Activated naive CD8-positive, alpha-beta T cell treated with anti-CD3 and anti-CD28 coated beads, Interleukin-2, amount 50 U/mL, for 24 hours (primary cell): ENCODE measurements around the gene JAKMIP2.
"Not testable (repeated sequence)": the region's sequence is repeated elsewhere in the genome, so short reads cannot be mapped to it uniquely, and the experiment has no call there.

Experiments
- ATAC-seq: fragments of 150-1000 bp; cut with Tn5 transposase; one replicate; pipeline ENCODE4 v1.10.0; 2021
- DNase-seq: peaks from one replicate; pipeline ENCODE4 v3.0.0; 2021
- H3K27ac Mint-ChIP-seq: one replicate; pipeline ENCODE4 v1.8.0; 2021; ENCODE audit warnings: mild to moderate bottlenecking, mixed read lengths
- H3K27me3 Mint-ChIP-seq: one replicate; pipeline ENCODE4 v1.8.0; 2021; ENCODE audit warnings: mixed read lengths
- H3K36me3 Mint-ChIP-seq: one replicate; pipeline ENCODE4 v1.8.0; 2021; ENCODE audit warnings: low read depth, mixed read lengths
- H3K4me1 Mint-ChIP-seq: one replicate; pipeline ENCODE4 v1.8.0; 2021; ENCODE audit warnings: mixed read lengths
- H3K4me3 Mint-ChIP-seq: one replicate; pipeline ENCODE4 v1.8.0; 2021; ENCODE audit warnings: mild to moderate bottlenecking, moderate library complexity, mixed read lengths
- H3K9me3 Mint-ChIP-seq: one replicate; pipeline ENCODE4 v1.8.0; 2021; ENCODE audit warnings: mixed read lengths

The JAKMIP2 gene

DNA sequence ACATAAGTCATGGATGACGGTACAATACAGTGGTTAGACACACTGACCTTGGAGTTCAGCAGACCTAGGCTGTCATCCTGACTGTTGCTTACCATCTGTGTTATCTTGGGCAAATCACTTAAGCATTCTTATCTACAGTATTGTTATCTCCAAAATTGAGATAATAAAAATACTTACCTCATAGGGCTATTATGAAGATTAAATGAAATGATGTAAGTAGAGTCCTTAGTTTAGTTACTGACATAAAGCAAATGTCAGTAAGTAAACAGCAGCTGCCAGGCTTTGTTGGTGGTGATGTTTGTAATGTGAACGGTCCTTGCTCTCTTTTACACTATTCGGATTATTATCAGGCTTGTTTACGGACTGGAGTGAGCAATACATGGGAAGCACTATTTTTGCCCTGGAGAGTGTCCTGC is 165.3 kb downstream of the JAKMIP2 start:
- ATAC-seq = no peak
- no peak overlapping the region for H3K4me3 Mint-ChIP-seq
- H3K9me3 Mint-ChIP-seq = no peaks in the 10 kb centered on the region
- peaks cover 15% of the 10 kb centered on the region for H3K36me3 Mint-ChIP-seq
- no peak overlapping the region for H3K27ac Mint-ChIP-seq
- peaks cover 3% of the 10 kb centered on the region for H3K4me1 Mint-ChIP-seq
- DNase-seq = no peak
- no peaks in the 10 kb centered on the region for H3K27me3 Mint-ChIP-seq

DNA sequence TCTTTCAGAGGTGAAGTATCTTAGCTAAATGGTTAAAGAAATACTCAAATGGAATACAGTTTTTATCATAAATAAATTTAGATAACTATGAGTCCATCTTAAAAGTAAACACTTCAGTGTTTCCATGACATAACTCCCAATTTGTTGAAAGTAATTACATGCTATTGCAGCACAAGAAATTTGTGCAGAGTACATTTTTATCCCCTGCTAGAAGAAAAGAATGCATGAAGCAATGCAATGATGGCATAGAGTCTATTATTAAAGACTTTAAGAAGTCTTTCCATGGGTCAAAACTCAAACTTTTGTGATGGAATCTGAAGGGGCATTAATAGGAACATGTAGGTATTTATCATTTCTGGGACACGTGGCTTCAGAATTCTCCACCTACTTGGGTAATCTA is 166.1 kb downstream of the JAKMIP2 start:
- H3K9me3 Mint-ChIP-seq = no peaks in the 10 kb centered on the region
- peaks cover 21% of the 10 kb centered on the region for H3K36me3 Mint-ChIP-seq
- no peaks in the 10 kb centered on the region for H3K27me3 Mint-ChIP-seq
- H3K27ac Mint-ChIP-seq = no peak overlapping the region
- H3K4me3 Mint-ChIP-seq = no peak overlapping the region
- no peak for DNase-seq
- H3K4me1 Mint-ChIP-seq = peaks cover 3% of the 10 kb centered on the region
- ATAC-seq = no peak

DNA sequence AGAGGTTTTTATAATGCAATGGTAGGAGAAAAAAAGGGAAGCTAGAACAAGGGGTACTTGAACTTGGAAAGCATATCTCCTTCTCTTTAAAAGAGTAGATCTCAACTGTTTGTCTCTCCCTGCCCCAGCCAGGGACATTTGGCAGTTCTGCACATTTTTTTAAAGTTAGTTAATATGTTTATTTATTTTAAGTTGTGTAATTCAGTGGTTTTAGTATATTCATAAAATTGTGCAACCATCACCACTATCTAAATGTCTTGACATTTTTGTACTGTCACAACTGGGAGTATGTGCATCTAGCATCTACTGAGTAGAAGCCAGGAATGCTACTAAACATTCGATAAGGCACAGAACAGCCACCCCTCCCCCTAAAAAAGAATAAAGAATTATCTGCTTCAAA is 169.2 kb downstream of the JAKMIP2 start:
- peaks cover 24% of the 10 kb centered on the region for H3K36me3 Mint-ChIP-seq
- DNase-seq (no peak), ATAC-seq (no peak)
- H3K9me3 Mint-ChIP-seq = peaks cover 2% of the 10 kb centered on the region
- no peaks in the 10 kb centered on the region for H3K4me1 Mint-ChIP-seq
- no peaks in the 10 kb centered on the region for H3K27me3 Mint-ChIP-seq
- no peak overlapping the region for H3K27ac Mint-ChIP-seq
- no peak overlapping the region for H3K4me3 Mint-ChIP-seq

DNA sequence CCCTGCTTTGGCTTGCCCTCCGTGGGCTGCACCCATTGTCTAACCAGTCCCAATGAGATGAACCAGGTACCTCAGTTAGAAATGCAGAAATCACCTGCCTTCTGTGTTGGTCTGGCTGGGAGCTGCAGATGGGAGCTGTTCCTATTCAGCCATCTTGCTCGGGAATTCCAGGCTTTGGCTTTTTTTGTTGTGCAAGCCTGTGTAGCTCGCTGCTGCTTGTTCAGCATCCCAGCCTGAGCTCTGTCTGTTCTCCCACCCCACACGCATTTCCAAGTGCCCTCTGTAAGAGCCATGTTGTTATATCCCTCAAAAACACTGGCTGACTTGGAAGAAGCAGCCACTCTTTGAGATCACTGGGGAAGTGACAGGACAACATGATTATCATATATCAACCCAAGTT is 171.0 kb downstream of the JAKMIP2 start:
- Mint-ChIP-seq H3K9me3 (peaks cover 5% of the 10 kb centered on the region), H3K27me3 (no peaks in the 10 kb centered on the region), H3K4me1 (no peaks in the 10 kb centered on the region), H3K36me3 (peaks cover 16% of the 10 kb centered on the region), H3K4me3 (no peak overlapping the region), H3K27ac (no peak overlapping the region)
- ATAC-seq = no peak
- DNase-seq = no peak

DNA sequence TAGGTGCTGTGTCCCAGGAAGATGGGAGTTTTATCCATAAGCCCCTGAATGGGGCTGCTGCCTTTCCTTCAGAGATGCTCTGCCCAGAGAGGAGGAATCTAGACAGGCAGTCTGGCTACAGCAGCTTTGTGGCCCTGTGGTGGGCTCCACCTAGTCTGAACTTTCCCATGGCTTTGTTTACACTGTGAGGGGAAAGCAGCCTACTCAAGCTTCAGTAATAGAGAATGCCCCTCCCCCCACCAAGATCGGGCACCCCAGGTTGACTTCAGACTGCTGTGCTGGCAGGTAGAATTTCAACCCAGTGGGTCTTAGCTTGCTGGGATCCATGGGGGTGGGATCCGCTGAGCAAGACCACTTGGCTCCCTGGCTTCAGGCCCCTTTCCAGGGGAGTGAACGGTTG is 171.7 kb downstream of the JAKMIP2 start:
- no peak overlapping the region for H3K4me3 Mint-ChIP-seq
- H3K27me3 Mint-ChIP-seq = no peaks in the 10 kb centered on the region
- DNase-seq (no peak), ATAC-seq (no peak)
- no peak overlapping the region for H3K27ac Mint-ChIP-seq
- peaks cover 5% of the 10 kb centered on the region for H3K9me3 Mint-ChIP-seq
- peaks cover 14% of the 10 kb centered on the region for H3K36me3 Mint-ChIP-seq
- H3K4me1 Mint-ChIP-seq = no peaks in the 10 kb centered on the region

DNA sequence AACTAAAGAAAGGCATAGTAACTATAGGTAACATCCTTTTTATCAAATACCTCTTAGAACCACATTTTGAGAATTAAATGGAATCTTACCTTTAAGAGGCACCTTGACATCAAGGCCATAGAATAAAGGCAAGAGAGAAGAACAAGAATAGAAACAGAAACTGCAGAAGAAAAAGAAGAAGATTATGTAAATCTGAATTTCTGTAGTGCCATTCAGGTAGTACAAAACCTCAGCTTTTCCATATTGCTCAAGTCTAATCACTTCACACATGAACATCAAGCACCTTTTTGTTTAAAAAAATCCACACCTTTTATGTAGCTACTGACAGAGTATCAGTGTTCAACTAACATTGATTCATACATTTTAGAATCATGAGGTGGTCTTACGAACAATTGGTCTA is 180.9 kb downstream of the JAKMIP2 start:
- Mint-ChIP-seq H3K4me3 (no peak overlapping the region), H3K27ac (no peak overlapping the region), H3K36me3 (peaks cover 3% of the 10 kb centered on the region), H3K27me3 (no peaks in the 10 kb centered on the region), H3K4me1 (no peaks in the 10 kb centered on the region), H3K9me3 (peaks cover 4% of the 10 kb centered on the region)
- ATAC-seq (no peak), DNase-seq (no peak)

DNA sequence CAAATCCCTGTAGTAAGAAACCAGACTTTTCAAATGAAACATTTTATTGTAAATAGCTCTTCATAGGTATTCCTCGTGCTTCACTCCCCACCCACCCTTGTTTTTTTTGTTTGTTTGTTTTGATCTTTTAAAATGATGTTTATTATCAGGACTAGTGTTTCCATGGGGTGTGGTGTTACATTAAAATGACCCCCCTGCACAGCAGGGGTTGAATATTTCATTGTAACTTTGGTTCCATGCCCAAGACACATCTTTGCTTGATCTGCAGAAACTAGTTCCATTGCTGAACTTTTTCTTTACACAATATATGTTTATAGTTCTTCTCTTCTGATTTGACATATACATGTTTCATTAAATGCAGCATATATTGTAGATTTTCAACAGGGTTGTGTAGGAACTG is 191.4 kb downstream of the JAKMIP2 start:
- Mint-ChIP-seq H3K9me3 (no peaks in the 10 kb centered on the region), H3K4me1 (no peaks in the 10 kb centered on the region), H3K4me3 (no peak overlapping the region), H3K27me3 (no peaks in the 10 kb centered on the region), H3K27ac (no peak overlapping the region), H3K36me3 (peaks cover 2% of the 10 kb centered on the region)
- no peak for ATAC-seq
- DNase-seq = no peak

DNA sequence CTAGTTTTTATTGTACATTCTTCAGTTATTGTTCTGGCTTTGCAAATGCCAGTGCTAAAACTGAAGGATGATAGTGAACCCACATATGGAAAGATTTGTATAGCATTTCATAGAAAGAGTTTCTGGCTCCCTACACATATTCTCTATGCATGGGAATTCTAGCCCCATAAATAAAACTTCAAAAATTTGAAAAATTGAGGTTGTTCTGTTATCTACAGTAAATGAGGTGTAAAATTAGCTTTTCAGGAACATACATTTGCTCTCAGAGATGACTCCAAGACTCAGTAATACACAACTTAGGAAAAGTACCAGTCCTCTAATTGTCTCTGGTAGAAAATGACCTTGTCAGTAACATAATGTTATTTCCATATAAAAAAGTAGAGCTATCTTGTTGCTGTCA is 192.4 kb downstream of the JAKMIP2 start:
- Mint-ChIP-seq H3K36me3 (no peaks in the 10 kb centered on the region), H3K27ac (no peak overlapping the region), H3K4me1 (no peaks in the 10 kb centered on the region), H3K9me3 (no peaks in the 10 kb centered on the region), H3K4me3 (no peak overlapping the region), H3K27me3 (no peaks in the 10 kb centered on the region)
- DNase-seq (no peak), ATAC-seq (no peak)

DNA sequence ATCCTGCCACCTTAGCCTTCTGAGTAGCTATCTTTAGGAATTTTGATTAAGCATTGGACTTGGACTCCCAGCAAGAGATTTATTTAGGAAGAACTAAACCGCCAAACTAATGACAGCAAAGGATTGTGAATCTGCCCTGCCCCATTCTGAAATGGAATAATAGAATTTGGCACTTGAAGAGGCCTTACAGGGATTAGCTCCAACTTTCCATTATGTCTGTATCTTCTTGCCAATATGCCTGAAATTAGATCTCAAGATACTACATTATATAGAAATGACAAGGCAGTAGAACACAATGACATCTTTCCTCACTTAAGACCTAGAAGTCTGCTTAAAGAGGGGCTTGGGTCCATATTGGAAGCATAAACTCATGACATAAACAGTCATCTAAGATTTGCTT is 195.7 kb downstream of the JAKMIP2 start:
- H3K27ac Mint-ChIP-seq = no peak overlapping the region
- H3K4me1 Mint-ChIP-seq = no peaks in the 10 kb centered on the region
- no peaks in the 10 kb centered on the region for H3K27me3 Mint-ChIP-seq
- DNase-seq (no peak), ATAC-seq (no peak)
- no peaks in the 10 kb centered on the region for H3K36me3 Mint-ChIP-seq
- no peak overlapping the region for H3K4me3 Mint-ChIP-seq
- H3K9me3 Mint-ChIP-seq = no peaks in the 10 kb centered on the region

DNA sequence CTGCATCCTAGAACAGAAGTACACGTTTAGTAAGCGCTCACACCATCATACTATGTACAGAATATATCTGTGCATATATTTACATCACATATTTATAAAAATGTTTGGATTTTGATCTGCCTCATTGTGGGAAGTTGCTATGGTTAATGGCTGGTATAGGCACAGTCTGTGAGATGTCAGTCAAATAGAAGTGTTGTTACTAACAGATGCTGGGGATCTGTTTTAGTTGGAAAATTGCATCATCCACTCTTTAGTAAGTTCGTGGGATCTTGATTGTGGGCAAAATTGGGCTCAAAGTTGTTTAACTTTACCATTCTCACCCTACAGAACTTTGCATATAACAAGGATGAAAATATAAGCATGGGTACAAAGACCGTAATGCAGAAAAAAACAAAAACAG is 196.3 kb downstream of the JAKMIP2 start:
- no peak for ATAC-seq
- Mint-ChIP-seq H3K27ac (no peak overlapping the region), H3K4me3 (no peak overlapping the region), H3K36me3 (no peaks in the 10 kb centered on the region), H3K4me1 (no peaks in the 10 kb centered on the region), H3K9me3 (peaks cover 2% of the 10 kb centered on the region), H3K27me3 (no peaks in the 10 kb centered on the region)
- DNase-seq = no peak

DNA sequence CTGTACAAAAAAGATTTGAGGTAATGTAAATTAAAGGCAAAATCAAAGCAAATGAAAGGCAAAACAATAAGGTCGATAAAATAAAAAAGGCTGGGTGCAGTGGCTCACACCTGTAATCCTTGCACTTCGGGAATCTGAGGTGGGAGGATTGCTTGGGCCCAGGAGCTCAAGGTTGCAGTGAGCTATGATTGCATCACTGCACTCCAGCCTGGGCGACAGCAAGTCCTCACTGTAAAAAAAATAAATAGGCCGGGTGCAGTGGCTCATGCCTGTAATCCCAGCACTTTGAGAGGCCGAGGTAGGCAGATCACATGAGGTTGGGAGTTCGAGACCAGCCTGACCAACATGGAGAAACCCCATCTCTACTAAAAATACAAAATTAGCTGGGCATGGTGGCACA is 200.3 kb downstream of the JAKMIP2 start:
- not testable (repeated sequence) for H3K27ac Mint-ChIP-seq, H3K4me3 Mint-ChIP-seq, H3K36me3 Mint-ChIP-seq, ATAC-seq, DNase-seq, H3K27me3 Mint-ChIP-seq, H3K4me1 Mint-ChIP-seq
- peaks cover 17% of the 10 kb centered on the region for H3K9me3 Mint-ChIP-seq

DNA sequence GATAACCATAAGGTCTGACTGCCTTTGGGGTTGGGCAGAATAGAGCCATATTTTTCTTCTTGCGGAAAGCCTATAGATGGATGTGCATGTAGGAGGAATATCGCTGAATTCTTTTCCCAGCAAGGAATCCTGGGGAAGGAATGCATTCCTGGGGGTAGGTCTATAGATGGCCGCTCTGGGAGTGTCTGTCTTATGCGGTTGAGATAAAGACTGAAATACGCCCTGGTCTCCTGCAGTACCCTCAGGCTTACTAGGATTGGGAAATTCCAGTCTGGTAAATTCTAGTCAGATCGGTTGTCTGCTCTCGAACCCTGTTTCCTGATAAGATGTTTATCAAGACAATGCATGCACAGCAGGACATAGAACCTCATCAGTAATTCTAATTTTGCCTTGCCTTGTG is 202.1 kb downstream of the JAKMIP2 start:
- ATAC-seq, H3K27ac Mint-ChIP-seq, H3K27me3 Mint-ChIP-seq, DNase-seq, H3K4me3 Mint-ChIP-seq, H3K4me1 Mint-ChIP-seq, H3K36me3 Mint-ChIP-seq: not testable (repeated sequence)
- peaks cover 17% of the 10 kb centered on the region for H3K9me3 Mint-ChIP-seq

DNA sequence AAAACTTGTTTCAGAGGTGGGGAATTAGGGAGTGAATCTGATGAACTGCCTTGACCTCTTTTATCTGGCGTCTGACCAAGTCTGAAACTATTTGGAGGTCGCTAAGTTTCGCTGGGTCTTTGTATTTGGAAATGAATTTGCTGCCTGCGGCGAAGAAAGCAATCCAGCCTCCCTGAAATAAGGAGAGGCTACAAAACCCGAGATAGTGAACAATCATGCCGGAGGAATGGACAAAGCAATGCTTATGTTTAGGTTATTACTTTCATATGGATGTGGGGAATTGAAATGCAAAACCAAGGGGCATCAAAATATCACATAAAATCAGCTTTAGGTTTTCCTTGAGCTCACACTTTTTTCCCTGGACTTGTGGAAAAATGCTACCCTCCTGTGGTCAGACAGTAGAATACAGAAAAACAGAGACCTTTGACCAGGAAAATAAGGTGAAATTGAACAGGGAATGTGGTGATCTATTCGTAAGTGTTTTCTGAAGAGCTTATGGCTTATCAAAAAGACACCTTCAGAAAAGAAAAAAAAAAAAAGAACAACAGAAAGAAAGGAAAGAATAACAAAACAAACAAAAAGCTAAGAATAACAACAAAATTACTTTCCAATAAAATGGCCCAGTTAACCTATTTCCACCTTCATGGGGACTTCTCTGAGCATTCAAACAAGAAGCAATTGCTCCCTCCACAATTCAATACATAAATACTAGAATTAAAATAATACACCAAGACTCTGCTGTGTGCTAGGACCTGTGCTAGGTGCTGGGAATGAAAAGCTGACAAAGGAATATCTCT is 204.1 kb downstream of the JAKMIP2 start:
- ATAC-seq = no peak
- H3K36me3 Mint-ChIP-seq = peaks cover 2% of the 10 kb centered on the region
- no peak overlapping the region for H3K27ac Mint-ChIP-seq
- H3K4me3 Mint-ChIP-seq = no peak overlapping the region
- H3K9me3 Mint-ChIP-seq = peaks cover 17% of the 10 kb centered on the region
- H3K4me1 Mint-ChIP-seq = no peaks in the 10 kb centered on the region
- DNase-seq = no peak
- peaks cover 8% of the 10 kb centered on the region for H3K27me3 Mint-ChIP-seq

DNA sequence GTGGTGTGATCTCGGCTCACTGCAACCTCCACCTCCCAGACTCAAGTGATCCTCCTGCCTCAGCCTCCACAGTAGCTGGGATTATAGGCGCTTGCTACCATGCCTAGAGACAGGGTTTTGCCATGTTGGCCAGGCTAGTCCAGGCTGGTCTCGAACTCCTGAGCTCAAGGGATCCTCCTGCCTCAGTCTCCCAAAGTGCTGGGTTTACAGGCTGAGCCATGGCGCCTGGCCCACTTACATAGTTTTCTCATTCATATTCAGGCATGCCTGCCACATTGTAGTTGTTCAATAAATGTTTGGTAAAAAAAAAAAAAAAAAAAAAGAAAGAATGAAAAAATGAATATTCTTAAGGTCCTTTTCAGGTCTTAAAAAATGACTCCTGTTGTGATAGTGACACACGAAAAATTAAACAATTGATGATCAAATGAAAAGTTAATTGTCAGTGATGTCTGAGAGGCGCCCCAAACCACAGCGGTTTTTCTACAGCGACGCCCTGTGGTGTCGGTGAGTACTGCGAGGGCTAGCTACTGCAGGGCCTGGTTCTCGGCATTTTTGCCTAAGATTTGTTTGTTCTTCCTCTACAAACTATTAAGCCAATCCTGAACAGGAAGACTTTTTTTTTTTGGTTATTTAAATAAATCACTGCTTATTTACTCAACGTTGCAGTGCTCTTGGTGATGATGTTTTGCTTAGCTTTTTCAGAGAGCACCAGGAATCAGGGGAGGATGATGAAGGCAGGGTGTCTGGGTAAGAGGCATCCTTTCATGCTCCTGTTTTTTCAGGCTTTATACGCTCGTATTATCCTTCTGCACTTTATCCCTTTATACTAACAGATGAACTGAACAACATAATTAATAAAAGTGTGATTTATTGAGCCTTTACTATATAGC is 205.6 kb downstream of the JAKMIP2 start:
- no peak overlapping the region for H3K4me3 Mint-ChIP-seq
- H3K36me3 Mint-ChIP-seq = peaks cover 2% of the 10 kb centered on the region
- peaks cover 17% of the 10 kb centered on the region for H3K9me3 Mint-ChIP-seq
- no peak for ATAC-seq
- no peaks in the 10 kb centered on the region for H3K4me1 Mint-ChIP-seq
- peak; percentile 52 for DNase-seq
- no peak overlapping the region for H3K27ac Mint-ChIP-seq
- H3K27me3 Mint-ChIP-seq = peaks cover 8% of the 10 kb centered on the region

DNA sequence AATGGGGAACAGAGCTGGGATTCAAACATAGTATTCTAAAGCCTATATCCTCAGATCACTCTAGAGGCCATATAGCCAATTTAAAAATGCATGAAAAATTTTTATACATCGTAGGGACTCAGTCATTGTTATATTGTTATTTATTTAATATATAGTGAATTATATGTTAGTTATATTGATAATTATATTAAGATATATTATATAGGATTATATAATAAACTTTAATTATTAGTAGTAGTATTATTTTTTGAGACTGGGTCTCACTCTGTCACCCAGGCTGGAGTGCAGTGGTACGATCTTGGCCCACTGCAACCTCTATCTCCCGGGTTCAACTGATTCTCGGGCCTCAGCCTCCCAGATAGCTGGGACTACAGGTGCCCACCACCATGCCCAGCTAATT is 206.9 kb downstream of the JAKMIP2 start:
- DNase-seq = no peak
- Mint-ChIP-seq H3K4me3 (no peak overlapping the region), H3K27me3 (peaks cover 8% of the 10 kb centered on the region), H3K27ac (no peak overlapping the region), H3K9me3 (peaks cover 10% of the 10 kb centered on the region), H3K4me1 (no peaks in the 10 kb centered on the region), H3K36me3 (peaks cover 2% of the 10 kb centered on the region)
- ATAC-seq = no peak
